Naive thymus-derived CD4-positive, alpha-beta T cell (primary cell): Measurements from ENCODE around the gene ZNF618. TPM values are rescaled to one million over a fixed set of nuclear protein-coding genes. Genes with fewer than 3 reads are reported as not detected.

Experiments
- ATAC-seq: fragments of 150-1000 bp; cut with Tn5 transposase; 2 replicates; pipeline ENCODE4 v1.10.0; 2021; ENCODE audit warnings: mild to moderate bottlenecking, moderate library complexity
- CTCF ChIA-PET: fragments of 350-600 bp; sonication (Branson Sonifier 250); formaldehyde crosslinking; loops from one replicate; lab custom pipeline; 2021; ENCODE audit warnings: antibody characterized with exemption; lab: Charles Lee
- POLR2A ChIA-PET: fragments of 350-600 bp; sonication (Branson Sonifier 250); formaldehyde crosslinking; loops from one replicate; lab custom pipeline; 2021; ENCODE audit warnings: antibody characterized with exemption, inconsistent platforms; lab: Charles Lee
- DNase-seq, 9 donors: peaks; one replicate each; pipeline versions ENCODE4 v3.0.0 to v3.0.0-alpha.2; 2020 to 2022; ENCODE audit warnings: mixed read lengths in 1 of 9
- H3K27ac ChIP-seq: one replicate; pipeline ENCODE4 v1.7.0; 2013; ENCODE audit warnings: mild to moderate bottlenecking, low read depth, low read length, moderate library complexity
- H3K27me3 ChIP-seq, 2 donors: one replicate each; pipeline ENCODE4 v1.7.0; 2013; ENCODE audit warnings: low read length in 2 of 2, mild to moderate bottlenecking in 2 of 2, moderate library complexity in 2 of 2; ENCODE audit not compliant: control insufficient read depth in 2 of 2, insufficient read depth in 2 of 2
- H3K36me3 ChIP-seq, 3 experiments: 1 replicate in 2 of 3; 2 replicates in 1 of 3; pipeline ENCODE4 v1.7.0; 2013; ENCODE audit warnings: low read length in 3 of 3, mild to moderate bottlenecking in 3 of 3, moderate library complexity in 1 of 3; ENCODE audit not compliant: insufficient read depth in 3 of 3, control insufficient read depth in 2 of 3
- H3K4me1 ChIP-seq, 2 donors: one replicate each; pipeline ENCODE4 v1.7.0; 2013; ENCODE audit warnings: low read length in 2 of 2, mild to moderate bottlenecking in 2 of 2, moderate library complexity in 1 of 2; ENCODE audit not compliant: control insufficient read depth in 2 of 2, insufficient read depth in 2 of 2
- H3K4me3 ChIP-seq: 2 replicates; pipeline ENCODE4 v1.7.0; 2013; ENCODE audit warnings: mild to moderate bottlenecking, low read length
- H3K9me3 ChIP-seq, 3 experiments: 1 replicate in 2 of 3; 2 replicates in 1 of 3; pipeline ENCODE4 v1.7.0; 2013; ENCODE audit warnings: low read length in 3 of 3; ENCODE audit not compliant: control insufficient read depth in 2 of 3
- H3K27ac Mint-ChIP-seq, 9 donors: one replicate each; pipeline ENCODE4 v1.8.0; 2020 to 2022; ENCODE audit warnings: mixed read lengths in 9 of 9, mild to moderate bottlenecking in 8 of 9, moderate library complexity in 5 of 9, inconsistent platforms in 2 of 9
- H3K27me3 Mint-ChIP-seq, 5 donors: one replicate each; pipeline ENCODE4 v1.8.0; 2021 to 2022; ENCODE audit warnings: mixed read lengths in 5 of 5, mild to moderate bottlenecking in 1 of 5
- H3K36me3 Mint-ChIP-seq, 5 donors: one replicate each; pipeline ENCODE4 v1.8.0; 2020 to 2022; ENCODE audit warnings: mixed read lengths in 5 of 5, mild to moderate bottlenecking in 3 of 5, inconsistent platforms in 1 of 5
- H3K4me1 Mint-ChIP-seq, 7 donors: one replicate each; pipeline ENCODE4 v1.8.0; 2020 to 2022; ENCODE audit warnings: mixed read lengths in 7 of 7, mild to moderate bottlenecking in 3 of 7, inconsistent platforms in 1 of 7
- H3K4me3 Mint-ChIP-seq, 10 donors: one replicate each; pipeline ENCODE4 v1.8.0; 2020 to 2022; ENCODE audit warnings: mild to moderate bottlenecking in 10 of 10, mixed read lengths in 10 of 10, moderate library complexity in 6 of 10, inconsistent platforms in 2 of 10
- H3K9me3 Mint-ChIP-seq, 11 donors: one replicate each; pipeline ENCODE4 v1.8.0; 2020 to 2022; ENCODE audit warnings: mixed read lengths in 11 of 11, mild to moderate bottlenecking in 4 of 11, inconsistent platforms in 1 of 11, moderate library complexity in 1 of 11
- intact Hi-C, 2 donors: fragments of 100-400 bp; cut with micrococcal nuclease; formaldehyde crosslinking; loops; one replicate each; pipeline ENCODE4 v1.15.1; 2023
- polyA plus RNA-seq, 2 donors: library from polyadenylated mRNA; unstranded; fragments of 300-500 nt; fragmentation: Illumina TruSeq; gene quantifications; one replicate each; pipeline ENCODE4 v1.2.3, GENCODE V29; 2021
- total RNA-seq, 6 experiments: library from RNA in 5 of 6; stranded (reverse) in 5 of 6; gene quantifications; 1 replicate in 5 of 6; 2 replicates in 1 of 6; pipeline ENCODE4 v1.2.3 and lab custom pipeline; 2021 to 2026

Gene ZNF618
- total and polyA plus RNA-seq, 7 experiments from 2014 or later: 0.17 to 3.3 (median 1.1) TPM

- Histone ChIP-seq H3K9me3 (no peaks in the 10 kb centered on the region), H3K27ac (no peak overlapping the region), H3K4me1 (no peaks in the 10 kb centered on the region), H3K36me3 (no peaks in the 10 kb centered on the region), H3K4me3 (no peak overlapping the region), H3K27me3 (no peaks in the 10 kb centered on the region)
- Mint-ChIP-seq H3K27ac (no peak overlapping the region), H3K9me3 (peaks cover 0 to 11% (median 1%) of the 10 kb centered on the region in 11 donors), H3K4me3 (no peak overlapping the region), H3K36me3 (peaks cover 0 to 11% (median 0%) of the 10 kb centered on the region in 5 donors), H3K27me3 (peaks cover 0 to 21% (median 5%) of the 10 kb centered on the region in 5 donors), H3K4me1 (no peaks in the 10 kb centered on the region)
- DNase-seq (no peak), ATAC-seq (no peak)
- POLR2A ChIA-PET: no interaction called here
- intact Hi-C loops: no loop called here
- CTCF ChIA-PET: no interaction called here
These were observed 65.4 kb downstream of the ZNF618 start for GRCh38 chr9:113941526-113941925.

GRCh38 chr9:113943112-113944009, 67.3 kb downstream of the ZNF618 start:
- ATAC-seq: no peak
- Histone ChIP-seq H3K27ac (no peak overlapping the region), H3K27me3 (no peaks in the 10 kb centered on the region), H3K4me1 (no peaks in the 10 kb centered on the region), H3K4me3 (no peak overlapping the region), H3K36me3 (no peaks in the 10 kb centered on the region), H3K9me3 (no peaks in the 10 kb centered on the region)
- Mint-ChIP-seq H3K4me3 (no peak overlapping the region), H3K27ac (no peak overlapping the region), H3K4me1 (no peaks in the 10 kb centered on the region), H3K27me3 (peaks cover 0 to 17% (median 6%) of the 10 kb centered on the region in 5 donors), H3K36me3 (peaks cover 0 to 11% (median 0%) of the 10 kb centered on the region in 5 donors), H3K9me3 (peaks cover 0 to 11% (median 0%) of the 10 kb centered on the region in 11 donors)
- no peak for DNase-seq
- ChIA-PET POLR2A (no interaction called here), CTCF (no interaction called here)
- intact Hi-C loops: no loop called here

GRCh38 chr9:113945784-113946183, 69.7 kb downstream of the ZNF618 start:
- Mint-ChIP-seq H3K9me3 (peaks cover 0 to 9% (median 1%) of the 10 kb centered on the region in 11 donors), H3K4me1 (peaks cover 0 to 3% (median 0%) of the 10 kb centered on the region in 7 donors), H3K4me3 (no peak overlapping the region), H3K27ac (peak overlapping the region in 1 of 9 donors; percentile 48), H3K36me3 (peaks cover 0 to 9% (median 0%) of the 10 kb centered on the region in 5 donors), H3K27me3 (peaks cover 0 to 18% (median 14%) of the 10 kb centered on the region in 5 donors)
- POLR2A ChIA-PET: no interaction called here
- CTCF ChIA-PET: no interaction called here
- no peaks in the 10 kb centered on the region for H3K9me3 ChIP-seq
- ATAC-seq (no peak), DNase-seq (no peak)
- no peaks in the 10 kb centered on the region for H3K27me3 ChIP-seq
- H3K36me3 ChIP-seq: no peaks in the 10 kb centered on the region
- intact Hi-C loops: no loop called here
- no peaks in the 10 kb centered on the region for H3K4me1 ChIP-seq
- H3K27ac ChIP-seq: no peak overlapping the region
- no peak overlapping the region for H3K4me3 ChIP-seq

- H3K4me1 ChIP-seq: no peaks in the 10 kb centered on the region
- H3K27me3 ChIP-seq: no peaks in the 10 kb centered on the region
- no peak for DNase-seq
- Mint-ChIP-seq H3K9me3 (peaks cover 0 to 1% (median 0%) of the 10 kb centered on the region in 11 donors), H3K27ac (no peak overlapping the region), H3K4me3 (no peak overlapping the region), H3K4me1 (peaks cover 0 to 3% (median 0%) of the 10 kb centered on the region in 7 donors), H3K27me3 (peaks cover 0 to 18% (median 7%) of the 10 kb centered on the region in 5 donors), H3K36me3 (peaks cover 0 to 4% (median 0%) of the 10 kb centered on the region in 5 donors)
- no peak overlapping the region for H3K4me3 ChIP-seq
- intact Hi-C loops: no loop called here
- H3K27ac ChIP-seq: no peak overlapping the region
- H3K9me3 ChIP-seq: no peaks in the 10 kb centered on the region
- CTCF ChIA-PET: no interaction called here
- ATAC-seq: no peak
- H3K36me3 ChIP-seq: no peaks in the 10 kb centered on the region
- POLR2A ChIA-PET: no interaction called here
These were observed 70.5 kb downstream of the ZNF618 start for GRCh38 chr9:113946496-113947115.

- Histone ChIP-seq H3K27me3 (no peaks in the 10 kb centered on the region), H3K4me1 (no peaks in the 10 kb centered on the region), H3K4me3 (no peak overlapping the region), H3K27ac (no peak overlapping the region), H3K9me3 (no peaks in the 10 kb centered on the region), H3K36me3 (no peaks in the 10 kb centered on the region)
- H3K9me3 Mint-ChIP-seq: peaks cover 0 to 1% (median 0%) of the 10 kb centered on the region in 11 donors
- intact Hi-C loops: no loop called here
- POLR2A ChIA-PET: no interaction called here
- H3K4me1 Mint-ChIP-seq: peaks cover 0 to 3% (median 0%) of the 10 kb centered on the region in 7 donors
- DNase-seq: no peak
- H3K27ac Mint-ChIP-seq: no peak overlapping the region
- no peak overlapping the region for H3K4me3 Mint-ChIP-seq
- H3K27me3 Mint-ChIP-seq: peaks cover 0 to 19% (median 8%) of the 10 kb centered on the region in 5 donors
- CTCF ChIA-PET: no interaction called here
- ATAC-seq: no peak
- H3K36me3 Mint-ChIP-seq: no peaks in the 10 kb centered on the region
These were observed 71.8 kb downstream of the ZNF618 start for GRCh38 chr9:113947941-113948340.

- H3K36me3 ChIP-seq: no peaks in the 10 kb centered on the region
- peaks cover 0 to 27% (median 5%) of the 10 kb centered on the region in 5 donors for H3K27me3 Mint-ChIP-seq
- no peaks in the 10 kb centered on the region for H3K4me1 ChIP-seq
- ChIA-PET CTCF (no interaction called here), POLR2A (no interaction called here)
- H3K36me3 Mint-ChIP-seq: no peaks in the 10 kb centered on the region
- H3K27me3 ChIP-seq: no peaks in the 10 kb centered on the region
- ATAC-seq (no peak), DNase-seq (no peak)
- H3K9me3 Mint-ChIP-seq: peaks cover 0 to 1% (median 0%) of the 10 kb centered on the region in 11 donors
- no peak overlapping the region for H3K4me3 Mint-ChIP-seq
- H3K27ac Mint-ChIP-seq: no peak overlapping the region
- no peak overlapping the region for H3K27ac ChIP-seq
- intact Hi-C loops: no loop called here
- H3K9me3 ChIP-seq: no peaks in the 10 kb centered on the region
- no peak overlapping the region for H3K4me3 ChIP-seq
- H3K4me1 Mint-ChIP-seq: peaks cover 0 to 3% (median 0%) of the 10 kb centered on the region in 7 donors
These were observed 72.9 kb downstream of the ZNF618 start for GRCh38 chr9:113948891-113949570.
